PC-9 (cell line): ENCODE data around the gene MVB12B. TPM values are rescaled to one million over a fixed set of nuclear protein-coding genes. Genes with fewer than 3 reads are reported as not detected.

Experiments used
- BruUV-seq: library from RNA; stranded (reverse); fragments of 400-500 nt; replicated peaks from 2 replicates; lab custom pipeline; 2021; lab: Mats Ljungman, UMichigan
- CTCF ChIA-PET: fragments of 300-600 bp; sonication (Branson Sonifier 250); formaldehyde crosslinking; loops from one replicate; lab custom pipeline; 2022; ENCODE audit warnings: antibody characterized with exemption; lab: Charles Lee
- POLR2A ChIA-PET: fragments of 300-600 bp; sonication (Branson Sonifier 250); formaldehyde crosslinking; loops from one replicate; lab custom pipeline; 2022; ENCODE audit warnings: antibody characterized with exemption; ENCODE audit not compliant: unreplicated experiment; lab: Charles Lee
- DNase-seq, 2 experiments: peaks; one replicate each; pipeline versions ENCODE4 v3.0.0 to v3.0.0-alpha.2; 2015 to 2022; ENCODE audit warnings: mixed read lengths in 1 of 2
- H2AFZ ChIP-seq: fragments of 200-600 bp; sonication (generic); 2 replicates; pipeline ENCODE4 v1.8.1; 2017; ENCODE audit warnings: antibody characterized with exemption
- H3F3A ChIP-seq: fragments of 200-600 bp; sonication (generic); 2 replicates; pipeline ENCODE4 v1.8.1; 2017; ENCODE audit warnings: antibody characterized with exemption, mild to moderate bottlenecking, low read depth; ENCODE audit not compliant: insufficient read depth
- H3K27ac ChIP-seq: fragments of 200-600 bp; sonication (generic); 2 replicates; pipeline ENCODE4 v1.6.1; 2016; ENCODE audit warnings: mixed run types
- H3K27me3 ChIP-seq: fragments of 200-600 bp; sonication (generic); 2 replicates; pipeline ENCODE4 v1.6.1; 2016; ENCODE audit warnings: low read depth, mixed run types; ENCODE audit not compliant: insufficient read depth
- H3K36me3 ChIP-seq: fragments of 200-600 bp; sonication (generic); 2 replicates; pipeline ENCODE4 v1.6.1; 2016; ENCODE audit warnings: low read depth, mixed run types
- H3K4me1 ChIP-seq: fragments of 200-600 bp; sonication (generic); replicated peaks from 2 replicates; pipeline ENCODE4 v1.6.1; 2016; ENCODE audit warnings: mixed run types; ENCODE audit not compliant: insufficient read depth
- H3K4me2 ChIP-seq: fragments of 200-600 bp; sonication (generic); 2 replicates; pipeline ENCODE4 v1.6.1; 2017; ENCODE audit warnings: mixed run types
- H3K4me3 ChIP-seq: fragments of 200-600 bp; sonication (generic); 2 replicates; pipeline ENCODE4 v1.6.1; 2016; ENCODE audit warnings: mixed run types
- H3K79me2 ChIP-seq: fragments of 200-600 bp; sonication (generic); 2 replicates; pipeline ENCODE4 v1.6.1; 2017; ENCODE audit warnings: low read depth, mixed run types
- H3K9me2 ChIP-seq: fragments of 200-600 bp; sonication (generic); 2 replicates; pipeline ENCODE4 v1.8.1; 2017; ENCODE audit warnings: mild to moderate bottlenecking; ENCODE audit not compliant: insufficient read depth
- H3K9me3 ChIP-seq: fragments of 200-600 bp; sonication (generic); 2 replicates; pipeline ENCODE4 v1.8.1; 2016; ENCODE audit warnings: low read depth; ENCODE audit not compliant: insufficient read depth
- H4K20me1 ChIP-seq: fragments of 200-600 bp; sonication (generic); 2 replicates; pipeline ENCODE4 v1.8.1; 2017; ENCODE audit not compliant: insufficient read depth
- EZH2 ChIP-seq: fragments of 200-600 bp; sonication (generic); IDR thresholded peaks from 2 replicates; pipeline ENCODE4 v1.8.0; 2017; ENCODE audit warnings: antibody characterized with exemption, low read depth
- intact Hi-C: fragments of 100-400 bp; cut with micrococcal nuclease; formaldehyde crosslinking; loops from one replicate; pipeline ENCODE4 v1.10.0; 2022; ENCODE audit not compliant: unreplicated experiment
- total RNA-seq: library from RNA; stranded (reverse); gene quantifications from 2 replicates; pipeline ENCODE4 v1.2.3, GENCODE V29; 2021
- TF ChIP-seq, protein P1 (sequence below): fragments of 200-600 bp; sonication (generic); conservative IDR thresholded peaks from 2 replicates; pipeline ENCODE4 v1.6.1; 2017; ENCODE audit warnings: mixed run types, antibody characterized with exemption, mild to moderate bottlenecking, moderate library complexity

MVB12B gene
- total RNA-seq, 1 experiment from 2014 or later: 8.8 TPM

DNA sequence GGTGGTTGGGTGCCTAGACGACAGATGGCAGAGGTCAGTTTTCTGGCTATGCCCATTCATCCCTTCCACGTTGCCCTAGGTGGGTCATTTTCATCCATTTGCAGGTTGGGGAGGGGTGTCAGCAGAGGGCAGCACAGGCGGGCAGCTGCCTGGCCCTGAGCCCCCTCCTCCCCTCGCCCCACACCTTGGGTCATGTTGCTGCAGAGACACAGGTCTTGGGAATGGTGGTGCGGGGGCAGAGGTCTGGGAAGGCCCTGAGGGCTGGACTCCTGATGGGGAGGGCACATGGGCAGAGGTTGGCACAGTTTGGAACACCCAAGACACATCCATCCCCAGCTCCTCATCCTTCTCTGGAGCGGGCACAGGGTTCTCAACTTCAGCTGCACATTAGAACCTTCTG lies 183.9 kb downstream of the MVB12B start:
- no peak overlapping the region for H3K4me2 ChIP-seq
- no peaks in the 10 kb centered on the region for H3K9me2 ChIP-seq
- ChIA-PET POLR2A (no interaction called here), CTCF (no interaction called here)
- no peaks in the 10 kb centered on the region for H3K79me2 ChIP-seq
- intact Hi-C loops: no loop called here
- H3F3A ChIP-seq: no peaks in the 10 kb centered on the region
- H3K27ac ChIP-seq: no peak overlapping the region
- no peaks in the 10 kb centered on the region for H3K4me1 ChIP-seq
- H4K20me1 ChIP-seq: no peaks in the 10 kb centered on the region
- BruUV-seq: no TSS peak
- no peak for TF ChIP-seq EZH2
- TF ChIP-seq, protein P1, sequence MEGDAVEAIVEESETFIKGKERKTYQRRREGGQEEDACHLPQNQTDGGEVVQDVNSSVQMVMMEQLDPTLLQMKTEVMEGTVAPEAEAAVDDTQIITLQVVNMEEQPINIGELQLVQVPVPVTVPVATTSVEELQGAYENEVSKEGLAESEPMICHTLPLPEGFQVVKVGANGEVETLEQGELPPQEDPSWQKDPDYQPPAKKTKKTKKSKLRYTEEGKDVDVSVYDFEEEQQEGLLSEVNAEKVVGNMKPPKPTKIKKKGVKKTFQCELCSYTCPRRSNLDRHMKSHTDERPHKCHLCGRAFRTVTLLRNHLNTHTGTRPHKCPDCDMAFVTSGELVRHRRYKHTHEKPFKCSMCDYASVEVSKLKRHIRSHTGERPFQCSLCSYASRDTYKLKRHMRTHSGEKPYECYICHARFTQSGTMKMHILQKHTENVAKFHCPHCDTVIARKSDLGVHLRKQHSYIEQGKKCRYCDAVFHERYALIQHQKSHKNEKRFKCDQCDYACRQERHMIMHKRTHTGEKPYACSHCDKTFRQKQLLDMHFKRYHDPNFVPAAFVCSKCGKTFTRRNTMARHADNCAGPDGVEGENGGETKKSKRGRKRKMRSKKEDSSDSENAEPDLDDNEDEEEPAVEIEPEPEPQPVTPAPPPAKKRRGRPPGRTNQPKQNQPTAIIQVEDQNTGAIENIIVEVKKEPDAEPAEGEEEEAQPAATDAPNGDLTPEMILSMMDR: no peak
- no peak overlapping the region for H2AFZ ChIP-seq
- no peaks in the 10 kb centered on the region; the same call in 1 of the 2 replicates for H3K27me3 ChIP-seq
- H3K9me3 ChIP-seq: no peaks in the 10 kb centered on the region
- DNase-seq: no peak
- no peak overlapping the region for H3K4me3 ChIP-seq
- no peaks in the 10 kb centered on the region for H3K36me3 ChIP-seq

DNA sequence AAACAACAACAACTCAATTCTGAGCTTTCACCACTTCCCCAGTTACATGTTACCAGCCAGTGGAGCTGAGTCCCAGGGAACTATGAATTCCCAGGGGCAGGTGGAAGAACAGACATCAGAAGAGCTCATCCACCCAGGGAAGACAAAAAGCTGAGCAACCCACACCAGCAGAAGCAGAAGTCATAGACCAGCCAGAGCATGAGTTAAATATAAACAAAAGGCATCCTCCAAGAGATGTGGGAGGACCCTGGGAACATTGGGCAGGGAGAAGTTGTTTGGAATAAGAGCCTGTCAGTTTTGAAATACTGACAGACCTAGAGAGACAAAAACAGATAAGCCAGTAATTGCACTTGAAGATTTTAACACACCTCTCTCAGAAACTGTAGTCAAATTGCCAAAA lies 184.8 kb downstream of the MVB12B start:
- H3K9me3 ChIP-seq: no peaks in the 10 kb centered on the region
- H3K4me3 ChIP-seq: no peak overlapping the region
- H3K27ac ChIP-seq: no peak overlapping the region
- H3K79me2 ChIP-seq: no peaks in the 10 kb centered on the region
- no peaks in the 10 kb centered on the region for H4K20me1 ChIP-seq
- H3K4me2 ChIP-seq: no peak overlapping the region
- ChIA-PET CTCF (interaction anchor here (0.6 kb wide), 1 partner anchor 44 kb away, joined by 3 read pairs; no protein-coding TSS in a partner anchor), POLR2A (interaction anchor here (0.7 kb wide), 1 partner anchor 269 kb away, joined by 5 read pairs; no protein-coding TSS in a partner anchor)
- intact Hi-C loops: no loop called here
- DNase-seq: no peak
- H3K4me1 ChIP-seq: no peaks in the 10 kb centered on the region
- H2AFZ ChIP-seq: no peak overlapping the region
- TF ChIP-seq EZH2: no peak
- TF ChIP-seq, protein P1: no peak
- H3F3A ChIP-seq: no peaks in the 10 kb centered on the region
- H3K36me3 ChIP-seq: no peaks in the 10 kb centered on the region
- H3K9me2 ChIP-seq: no peaks in the 10 kb centered on the region
- no TSS peak for BruUV-seq
- peaks cover under 1% of the 10 kb centered on the region for H3K27me3 ChIP-seq

DNA sequence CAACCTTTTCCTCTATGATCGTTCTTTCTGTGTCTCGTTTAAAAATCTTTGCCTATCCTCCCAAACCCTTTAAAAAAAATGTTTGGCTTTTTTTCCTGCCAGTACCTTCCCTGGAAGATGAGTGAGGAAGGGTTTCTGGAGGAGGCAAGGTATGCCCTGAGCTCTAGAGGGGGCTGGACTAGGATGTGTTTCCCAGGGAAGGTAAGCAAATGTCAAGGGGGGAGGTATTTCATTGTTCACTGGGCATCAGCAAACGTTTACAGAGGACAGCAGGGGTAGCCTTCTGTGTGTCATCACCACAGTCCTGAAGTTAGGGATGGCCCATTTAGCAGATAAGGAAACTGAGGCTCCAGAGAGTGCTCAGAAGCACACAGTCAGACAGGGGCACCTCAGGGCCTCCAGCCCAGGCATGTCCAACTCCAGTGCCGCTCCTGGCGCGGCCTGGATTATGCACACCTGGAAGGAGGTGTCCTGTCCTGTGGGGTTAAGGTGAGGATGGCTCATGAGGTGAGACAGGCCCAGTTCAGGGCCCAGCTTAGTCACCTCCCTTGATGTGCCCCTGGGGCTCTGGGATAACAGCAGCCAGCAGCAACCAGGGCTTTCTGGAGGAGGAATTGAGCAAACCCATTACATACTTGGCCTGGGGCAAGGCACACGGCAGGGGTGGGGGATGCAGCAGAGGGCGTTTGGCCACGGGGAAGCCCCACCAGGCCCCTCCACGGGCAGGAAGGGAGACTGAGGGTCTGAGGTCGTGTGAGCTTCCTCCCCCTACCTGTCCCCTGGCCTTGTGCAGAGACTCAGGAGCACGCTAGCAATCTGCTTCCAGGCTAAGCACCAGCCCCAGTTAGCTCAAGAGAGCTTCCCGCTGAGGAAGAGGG lies 186.8 kb downstream of the MVB12B start:
- CTCF ChIA-PET: no interaction called here
- H4K20me1 ChIP-seq: no peaks in the 10 kb centered on the region
- no TSS peak for BruUV-seq
- no peak for DNase-seq
- no peaks in the 10 kb centered on the region for H3K9me2 ChIP-seq
- H3K27ac ChIP-seq: no peak overlapping the region
- intact Hi-C loops: no loop called here
- H3K9me3 ChIP-seq: no peaks in the 10 kb centered on the region
- H3K36me3 ChIP-seq: no peaks in the 10 kb centered on the region
- no peak overlapping the region for H3K4me2 ChIP-seq
- peaks cover 21% of the 10 kb centered on the region for H3K27me3 ChIP-seq
- H3K4me3 ChIP-seq: no peak overlapping the region
- no peaks in the 10 kb centered on the region for H3K4me1 ChIP-seq
- no peaks in the 10 kb centered on the region for H3K79me2 ChIP-seq
- H2AFZ ChIP-seq: no peak overlapping the region
- 0 out of 2 replicates have a peak, but pooled peaks cover 5% of the 10 kb centered on the region for H3F3A ChIP-seq
- TF ChIP-seq EZH2: no peak
- TF ChIP-seq, protein P1: no peak
- POLR2A ChIA-PET: no interaction called here
